Muscle layer of duodenum (tissue), 2 donors: ENCODE data around the gene CDC16.

Experiments
- H3K27ac ChIP-seq: one replicate; pipeline ENCODE4 v1.7.0; 2013; ENCODE audit warnings: mild to moderate bottlenecking, low read length
- H3K27me3 ChIP-seq: one replicate; pipeline ENCODE4 v1.7.0; 2013; ENCODE audit warnings: low read depth, mild to moderate bottlenecking, control low read depth, low read length
- H3K36me3 ChIP-seq, 2 donors: one replicate each; pipeline ENCODE4 v1.7.0; 2013; ENCODE audit warnings: low read length in 2 of 2, control low read depth in 1 of 2, mild to moderate bottlenecking in 1 of 2; ENCODE audit not compliant: insufficient read depth in 2 of 2, control insufficient read depth in 1 of 2
- H3K4me1 ChIP-seq, 2 donors: one replicate each; pipeline ENCODE4 v1.7.0; 2013; ENCODE audit warnings: low read length in 2 of 2, mild to moderate bottlenecking in 2 of 2, control low read depth in 1 of 2, moderate library complexity in 1 of 2; ENCODE audit not compliant: insufficient read depth in 2 of 2, control insufficient read depth in 1 of 2
- H3K4me3 ChIP-seq, 2 donors: one replicate each; pipeline ENCODE4 v1.7.0; 2013; ENCODE audit warnings: low read length in 2 of 2, low read depth in 1 of 2, mild to moderate bottlenecking in 1 of 2
- H3K9me3 ChIP-seq, 2 donors: one replicate each; pipeline ENCODE4 v1.7.0; 2013; ENCODE audit warnings: low read length in 2 of 2, control low read depth in 1 of 2, mild to moderate bottlenecking in 1 of 2; ENCODE audit not compliant: control insufficient read depth in 1 of 2
- donor health status: healthy.

The CDC16 gene

GRCh38 chr13:114229506-114229905 is 5.2 kb upstream of the CDC16 start:
- Histone ChIP-seq H3K36me3 (no peaks in the 10 kb centered on the region), H3K9me3 (no peaks in the 10 kb centered on the region), H3K4me1 (no peaks in the 10 kb centered on the region), H3K27ac (no peak overlapping the region), H3K4me3 (no peak overlapping the region), H3K27me3 (no peaks in the 10 kb centered on the region)

DNA sequence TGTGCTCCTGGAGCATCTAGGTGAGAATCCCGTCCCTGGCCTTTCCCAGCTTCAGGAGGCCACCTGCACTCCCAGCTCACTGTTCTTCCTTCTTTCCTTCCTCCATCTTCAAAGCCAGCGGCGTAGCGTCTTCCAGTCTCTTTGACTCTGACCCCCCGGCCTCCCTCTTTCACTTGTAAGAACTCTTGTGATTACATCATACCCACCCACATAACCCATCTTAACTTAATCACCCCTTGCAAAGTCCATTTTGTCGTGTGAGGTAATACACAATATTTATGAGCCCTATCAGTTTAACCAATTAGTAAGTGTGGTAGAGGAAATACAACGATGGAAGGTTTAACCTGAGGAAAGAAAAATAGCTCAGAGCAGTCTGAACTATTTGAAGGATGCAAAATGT is 4.6 kb upstream of the CDC16 start:
- no peaks in the 10 kb centered on the region for H3K4me1 ChIP-seq
- no peak overlapping the region for H3K4me3 ChIP-seq
- H3K27me3 ChIP-seq: no peaks in the 10 kb centered on the region
- no peaks in the 10 kb centered on the region for H3K9me3 ChIP-seq
- no peaks in the 10 kb centered on the region for H3K36me3 ChIP-seq
- no peak overlapping the region for H3K27ac ChIP-seq

DNA sequence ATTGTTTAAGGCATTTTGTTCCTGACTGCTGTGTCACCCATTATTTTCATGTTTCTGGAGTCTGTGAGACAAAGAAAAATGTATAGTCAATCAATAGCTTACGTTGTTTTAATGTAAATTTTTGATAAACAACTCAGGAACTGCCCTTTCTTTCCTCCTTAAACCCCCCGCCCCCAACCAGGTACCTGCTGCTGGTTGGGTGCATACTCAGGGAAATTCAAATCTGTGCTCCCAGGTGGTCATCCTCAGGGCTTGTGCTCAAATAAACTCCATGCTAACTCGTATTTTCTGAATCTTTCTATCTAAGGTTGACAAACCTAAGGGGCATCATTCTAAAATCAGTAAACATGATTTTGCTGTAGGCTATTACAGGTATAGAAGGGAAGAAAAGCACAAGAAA is 4.1 kb upstream of the CDC16 start:
- Histone ChIP-seq H3K4me1 (peaks cover under 1 to 4% of the 10 kb centered on the region in 2 donors), H3K27ac (no peak overlapping the region), H3K36me3 (no peaks in the 10 kb centered on the region), H3K9me3 (no peaks in the 10 kb centered on the region), H3K4me3 (no peak overlapping the region), H3K27me3 (no peaks in the 10 kb centered on the region)

DNA sequence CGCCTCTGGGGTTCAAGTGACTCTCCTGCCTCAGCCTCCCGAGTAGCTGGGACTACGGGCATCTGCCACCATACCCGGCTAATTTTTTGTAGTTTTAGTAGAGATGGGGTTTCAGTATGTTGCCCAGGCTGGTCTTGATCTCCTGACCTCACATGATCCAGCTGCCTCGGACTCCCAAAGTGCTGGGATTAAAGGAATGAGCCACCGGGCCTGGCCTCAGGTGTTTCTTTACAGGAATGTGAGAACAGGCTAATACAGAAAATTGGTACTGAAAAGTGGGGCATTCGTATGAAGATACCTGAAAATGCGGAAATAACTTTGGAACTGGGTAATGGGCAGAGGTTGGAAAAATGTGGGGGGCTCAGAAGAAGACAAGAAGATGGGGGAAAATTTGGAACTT is 2.8 kb upstream of the CDC16 start:
- H3K4me1 ChIP-seq: peaks cover 7 to 10% of the 10 kb centered on the region in 2 donors
- H3K27ac ChIP-seq: no peak overlapping the region
- no peaks in the 10 kb centered on the region for H3K36me3 ChIP-seq
- H3K9me3 ChIP-seq: no peaks in the 10 kb centered on the region
- no peaks in the 10 kb centered on the region for H3K27me3 ChIP-seq
- no peak overlapping the region for H3K4me3 ChIP-seq

DNA sequence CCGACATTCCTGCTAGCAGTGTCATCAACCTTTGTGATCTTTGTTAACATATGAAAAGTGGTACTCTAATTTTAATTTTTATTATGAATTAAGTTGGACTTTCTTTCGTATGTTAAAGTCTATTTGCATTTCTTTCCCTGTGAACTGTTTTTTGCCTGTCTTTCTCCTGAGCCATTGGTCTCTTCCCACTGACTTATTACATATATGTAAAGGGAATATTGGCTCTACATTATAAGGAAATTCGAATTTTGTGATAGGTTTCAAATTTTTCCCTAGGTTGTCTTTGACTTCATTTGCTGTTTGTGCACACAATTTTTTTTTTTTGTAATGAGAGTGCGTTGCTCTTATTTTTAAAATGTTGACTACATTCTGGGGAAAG is 442 bp upstream of the CDC16 start:
- no peak overlapping the region for H3K27ac ChIP-seq
- H3K36me3 ChIP-seq: peaks cover 17 to 21% of the 10 kb centered on the region in 2 donors
- H3K9me3 ChIP-seq: no peaks in the 10 kb centered on the region
- H3K4me3 ChIP-seq: peak overlapping the region; percentile 55 to 96
- H3K4me1 ChIP-seq: peaks cover 7 to 10% of the 10 kb centered on the region in 2 donors
- no peaks in the 10 kb centered on the region for H3K27me3 ChIP-seq

- no peaks in the 10 kb centered on the region for H3K27me3 ChIP-seq
- H3K9me3 ChIP-seq: no peaks in the 10 kb centered on the region
- H3K4me1 ChIP-seq: peaks cover 7 to 10% of the 10 kb centered on the region in 2 donors
- H3K27ac ChIP-seq: peak overlapping the region; percentile 67
- H3K36me3 ChIP-seq: peaks cover 26 to 35% of the 10 kb centered on the region in 2 donors
- peak overlapping the region; percentile 94 to 96 for H3K4me3 ChIP-seq
These were observed 1.0 kb downstream of the CDC16 start for GRCh38 chr13:114235697-114236096.

GRCh38 chr13:114236227-114236626 is 1.5 kb downstream of the CDC16 start:
- Histone ChIP-seq H3K36me3 (peaks cover 31 to 40% of the 10 kb centered on the region in 2 donors), H3K27ac (no peak overlapping the region), H3K4me1 (peaks cover 7 to 10% of the 10 kb centered on the region in 2 donors), H3K9me3 (no peaks in the 10 kb centered on the region), H3K4me3 (peak overlapping the region; percentile 94 to 96), H3K27me3 (no peaks in the 10 kb centered on the region)

GRCh38 chr13:114237415-114238112 is 2.9 kb downstream of the CDC16 start:
- no peak overlapping the region for H3K4me3 ChIP-seq
- H3K27ac ChIP-seq: no peak overlapping the region
- H3K36me3 ChIP-seq: peaks cover 43 to 54% of the 10 kb centered on the region in 2 donors
- H3K27me3 ChIP-seq: no peaks in the 10 kb centered on the region
- peaks cover 7 to 10% of the 10 kb centered on the region in 2 donors for H3K4me1 ChIP-seq
- no peaks in the 10 kb centered on the region for H3K9me3 ChIP-seq

- no peaks in the 10 kb centered on the region for H3K27me3 ChIP-seq
- H3K9me3 ChIP-seq: no peaks in the 10 kb centered on the region
- H3K4me1 ChIP-seq: no peaks in the 10 kb centered on the region
- peaks cover 85 to 95% of the 10 kb centered on the region in 2 donors for H3K36me3 ChIP-seq
- H3K4me3 ChIP-seq: no peak overlapping the region
- no peak overlapping the region for H3K27ac ChIP-seq
These were observed 7.2 kb downstream of the CDC16 start for GRCh38 chr13:114241918-114242317.

DNA sequence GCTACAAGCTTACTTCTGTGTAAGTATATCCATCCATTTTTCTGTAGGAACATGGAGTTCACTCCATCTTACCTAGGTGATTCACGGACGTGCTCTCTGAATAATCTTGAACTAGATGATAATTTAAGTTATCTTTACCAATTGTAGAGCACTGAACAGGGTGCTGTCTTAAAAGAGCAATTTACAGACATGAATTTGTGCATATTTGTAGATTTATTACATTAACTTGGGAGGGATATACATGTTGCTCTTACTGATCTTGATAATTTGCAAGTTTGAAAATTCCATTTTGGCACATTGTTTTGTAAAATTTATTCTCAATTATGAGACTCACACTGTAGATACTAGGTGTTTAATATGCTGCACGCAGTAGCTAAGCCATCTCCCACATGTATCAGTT is 9.3 kb downstream of the CDC16 start:
- Histone ChIP-seq H3K27me3 (no peaks in the 10 kb centered on the region), H3K9me3 (no peaks in the 10 kb centered on the region), H3K36me3 (peaks cover 75 to 95% of the 10 kb centered on the region in 2 donors)

DNA sequence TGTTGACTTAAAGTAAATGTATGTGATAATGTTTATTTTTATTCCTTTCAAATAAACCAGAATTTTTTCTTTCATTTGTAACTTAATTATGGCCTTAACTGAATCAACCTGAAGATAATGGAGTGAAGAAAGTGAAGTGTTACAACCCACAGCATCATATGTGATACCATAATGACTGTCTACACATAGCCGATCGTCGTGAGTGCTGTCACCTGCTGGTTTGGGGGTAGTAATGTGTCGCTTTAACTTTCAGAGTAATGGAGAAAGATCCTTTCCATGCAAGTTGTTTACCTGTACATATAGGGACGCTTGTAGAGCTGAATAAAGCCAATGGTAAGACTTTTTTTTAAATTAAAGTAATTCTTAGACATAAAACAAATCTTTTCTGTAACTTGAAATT is 9.9 kb downstream of the CDC16 start:
- no peaks in the 10 kb centered on the region for H3K27me3 ChIP-seq
- no peak overlapping the region for H3K27ac ChIP-seq
- no peaks in the 10 kb centered on the region for H3K9me3 ChIP-seq
- H3K4me1 ChIP-seq: no peaks in the 10 kb centered on the region
- H3K4me3 ChIP-seq: no peak overlapping the region
- H3K36me3 ChIP-seq: peaks cover 69 to 95% of the 10 kb centered on the region in 2 donors

More for the DNA sequence above, 9.3 kb downstream of the CDC16 start:
- H3K27ac ChIP-seq: no peak overlapping the region
- no peaks in the 10 kb centered on the region for H3K4me1 ChIP-seq
- H3K4me3 ChIP-seq: no peak overlapping the region

- Histone ChIP-seq H3K9me3 (no peaks in the 10 kb centered on the region), H3K4me3 (no peak overlapping the region), H3K27ac (no peak overlapping the region), H3K36me3 (peaks cover 67 to 95% of the 10 kb centered on the region in 2 donors), H3K27me3 (no peaks in the 10 kb centered on the region), H3K4me1 (no peaks in the 10 kb centered on the region)
These were observed 13.3 kb downstream of the CDC16 start for GRCh38 chr13:114248011-114248410.
